RKO (cell line): ENCODE results near the gene ERI3.
"Not testable (repeated sequence)": the region's sequence is repeated elsewhere in the genome, so short reads cannot be mapped to it uniquely, and the experiment has no call there.

Experiments used
- DNase-seq: peaks from one replicate; pipeline ENCODE4 v3.0.0-alpha.2; 2016; ENCODE audit warnings: low spot score

Gene ERI3

GRCh38 chr1:44208226-44208625 is 146.8 kb downstream of the ERI3 start:
- no peak for DNase-seq

DNA sequence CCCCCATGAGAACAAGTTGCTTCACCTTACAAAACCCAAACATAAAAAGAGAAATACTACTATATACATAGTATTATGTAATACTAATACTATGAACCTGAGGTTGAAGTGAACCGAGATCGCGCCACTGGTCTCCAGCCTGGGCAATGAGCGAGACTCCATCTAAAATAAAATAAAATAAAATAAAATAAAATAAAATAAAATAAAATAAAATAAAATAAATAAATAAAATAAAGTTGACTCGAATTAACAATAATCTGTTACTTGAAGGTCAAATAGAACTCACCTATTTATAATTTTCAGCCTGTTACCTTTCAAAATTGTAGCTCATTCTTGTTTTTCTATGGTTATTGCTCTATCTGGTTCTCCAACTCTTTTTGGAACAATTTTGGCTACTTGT is 148.5 kb downstream of the ERI3 start:
- not testable (repeated sequence) for DNase-seq

DNA sequence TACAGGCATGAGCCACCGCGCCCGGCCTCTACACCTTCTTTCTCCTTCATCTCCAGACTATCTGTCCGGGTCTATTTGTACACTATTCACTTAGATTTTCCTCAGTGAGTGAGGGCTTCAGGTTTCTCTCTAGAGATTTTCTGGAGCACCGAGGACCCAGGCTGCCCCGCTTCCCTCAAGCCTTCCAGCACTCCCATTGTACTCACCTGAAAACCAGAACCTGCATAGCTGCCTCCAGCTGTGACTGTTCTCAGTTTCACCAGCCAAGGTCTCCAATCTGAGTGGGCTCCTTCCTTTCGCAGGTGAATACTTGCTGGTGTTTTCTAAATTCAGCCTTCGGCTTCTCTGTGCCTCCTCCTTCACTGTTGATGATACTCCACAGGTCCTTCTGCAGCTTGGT is 154.7 kb downstream of the ERI3 start:
- DNase-seq = no peak

- DNase-seq = no peak
Observed at GRCh38 chr1:44174630-44175029, 180.4 kb downstream of the ERI3 start.
